ENCODE measurements around the gene NR5A2.

The NR5A2 gene

GRCh38 chr1:200115532-200115931 lies 88.0 kb downstream of the NR5A2 start:
- no peak for DNase-seq
- Histone ChIP-seq H3K27me3 (no peaks in the 10 kb centered on the region), H3K4me1 (no peaks in the 10 kb centered on the region), H3K4me3 (no peak overlapping the region), H3K36me3 (no peaks in the 10 kb centered on the region), H3K9me3 (no peaks in the 10 kb centered on the region), H3K27ac (no peak overlapping the region)
- TF ChIP-seq CTCF (IDR thresholded peaks at IDR 0.05), result no peak
- intact Hi-C loops (cut with DNase I; ENCODE audit: low total_unique reads), result no loop called here

- H3K9me3 ChIP-seq, result no peaks in the 10 kb centered on the region
- H3K36me3 ChIP-seq, result no peaks in the 10 kb centered on the region
- H3K4me3 ChIP-seq, result no peak overlapping the region
- DNase-seq, result no peak
- H3K27me3 ChIP-seq, result no peaks in the 10 kb centered on the region
- TF ChIP-seq CTCF (IDR thresholded peaks at IDR 0.05), result no peak
- no peak overlapping the region for H3K27ac ChIP-seq
- H3K4me1 ChIP-seq, result no peaks in the 10 kb centered on the region
- intact Hi-C loops (cut with DNase I; ENCODE audit: low total_unique reads), result no loop called here
Measured at GRCh38 chr1:200116324-200116723, 88.8 kb downstream of the NR5A2 start.

- no peaks in the 10 kb centered on the region for H3K9me3 ChIP-seq
- intact Hi-C loops (cut with DNase I; ENCODE audit: low total_unique reads), result no loop called here
- no peaks in the 10 kb centered on the region for H3K4me1 ChIP-seq
- TF ChIP-seq CTCF (IDR thresholded peaks at IDR 0.05), result no peak
- no peak overlapping the region for H3K27ac ChIP-seq
- DNase-seq, result no peak
- no peak overlapping the region for H3K4me3 ChIP-seq
- no peaks in the 10 kb centered on the region for H3K36me3 ChIP-seq
- H3K27me3 ChIP-seq, result no peaks in the 10 kb centered on the region
Measured at GRCh38 chr1:200118779-200119505, 91.4 kb downstream of the NR5A2 start.

- Histone ChIP-seq H3K9me3 (no peaks in the 10 kb centered on the region), H3K4me1 (no peaks in the 10 kb centered on the region), H3K27ac (no peak overlapping the region), H3K27me3 (no peaks in the 10 kb centered on the region), H3K36me3 (no peaks in the 10 kb centered on the region), H3K4me3 (no peak overlapping the region)
- intact Hi-C loops (cut with DNase I; ENCODE audit: low total_unique reads), result no loop called here
- no peak for DNase-seq
- no peak for TF ChIP-seq CTCF (IDR thresholded peaks at IDR 0.05)
Measured at GRCh38 chr1:200121421-200121820, 93.9 kb downstream of the NR5A2 start.

- Histone ChIP-seq H3K36me3 (no peaks in the 10 kb centered on the region), H3K9me3 (no peaks in the 10 kb centered on the region), H3K27ac (no peak overlapping the region), H3K27me3 (no peaks in the 10 kb centered on the region), H3K4me1 (no peaks in the 10 kb centered on the region), H3K4me3 (no peak overlapping the region)
- intact Hi-C loops (cut with DNase I; ENCODE audit: low total_unique reads), result no loop called here
- TF ChIP-seq CTCF (IDR thresholded peaks at IDR 0.05), result no peak
- no peak for DNase-seq
Measured at GRCh38 chr1:200124309-200124708, 96.8 kb downstream of the NR5A2 start.

GRCh38 chr1:200128081-200128480 lies 100.6 kb downstream of the NR5A2 start:
- TF ChIP-seq CTCF (IDR thresholded peaks at IDR 0.05), result no peak
- Histone ChIP-seq H3K36me3 (no peaks in the 10 kb centered on the region), H3K27ac (no peak overlapping the region), H3K27me3 (no peaks in the 10 kb centered on the region), H3K9me3 (no peaks in the 10 kb centered on the region), H3K4me3 (no peak overlapping the region), H3K4me1 (no peaks in the 10 kb centered on the region)
- intact Hi-C loops (cut with DNase I; ENCODE audit: low total_unique reads), result no loop called here
- DNase-seq, result no peak

All from tibial artery (tissue), 4 donors.